Hepatocyte (in vitro differentiated cells): Measurements from ENCODE around the gene INPP4B. TPM values are rescaled to one million over a fixed set of nuclear protein-coding genes. Genes with fewer than 3 reads are reported as not detected.

ENCODE experiments used
- DNase-seq: peaks from one replicate; pipeline ENCODE4 v3.0.0-alpha.2; 2016; ENCODE audit warnings: low spot score
- H2AFZ ChIP-seq: fragments of 200-600 bp; sonication (generic); 2 replicates; pipeline ENCODE4 v1.6.0; 2016; ENCODE audit warnings: antibody characterized with exemption, mild to moderate bottlenecking
- H3K27ac ChIP-seq: fragments of 200-600 bp; sonication (generic); 2 replicates; pipeline ENCODE4 v1.5.1; 2016; ENCODE audit warnings: mild to moderate bottlenecking
- H3K27me3 ChIP-seq: fragments of 200-600 bp; sonication (generic); 2 replicates; pipeline ENCODE4 v1.6.1; 2016
- H3K36me3 ChIP-seq: fragments of 200-600 bp; sonication (generic); replicated peaks from 2 replicates; pipeline ENCODE4 v1.5.1; 2016; ENCODE audit warnings: low read depth; ENCODE audit not compliant: insufficient read depth
- H3K4me1 ChIP-seq: fragments of 200-600 bp; sonication (generic); 2 replicates; pipeline ENCODE4 v1.5.1; 2016; ENCODE audit warnings: mild to moderate bottlenecking, moderate library complexity; ENCODE audit not compliant: insufficient read depth
- H3K4me2 ChIP-seq: fragments of 200-600 bp; sonication (generic); 2 replicates; pipeline ENCODE4 v1.6.0; 2016
- H3K4me3 ChIP-seq: fragments of 200-600 bp; sonication (generic); 2 replicates; pipeline ENCODE4 v1.5.1; 2016; ENCODE audit warnings: mild to moderate bottlenecking
- H3K79me2 ChIP-seq: fragments of 200-600 bp; sonication (generic); 2 replicates; pipeline ENCODE4 v1.6.0; 2017; ENCODE audit warnings: mild to moderate bottlenecking
- H3K9me2 ChIP-seq: fragments of 200-600 bp; sonication (generic); replicated peaks from 2 replicates; pipeline ENCODE4 v1.6.0; 2017; ENCODE audit warnings: mild to moderate bottlenecking; ENCODE audit not compliant: insufficient read depth
- H3K9me3 ChIP-seq: fragments of 200-600 bp; sonication (generic); 2 replicates; pipeline ENCODE4 v1.5.1; 2016; ENCODE audit warnings: low read depth, mild to moderate bottlenecking
- H4K20me1 ChIP-seq: fragments of 200-600 bp; sonication (generic); 2 replicates; pipeline ENCODE4 v1.6.0; 2016; ENCODE audit warnings: mild to moderate bottlenecking; ENCODE audit not compliant: insufficient read depth, poor library complexity, severe bottlenecking
- CTCF ChIP-seq: fragments of 200-600 bp; sonication (generic); IDR thresholded peaks from 2 replicates; pipeline ENCODE4 v1.5.1; 2016; ENCODE audit warnings: antibody characterized with exemption, mild to moderate bottlenecking; ENCODE audit not compliant: poor library complexity
- EZH2 ChIP-seq: fragments of 200-600 bp; sonication (generic); IDR thresholded peaks from 2 replicates; pipeline ENCODE4 v1.6.1; 2016; ENCODE audit warnings: antibody characterized with exemption, mild to moderate bottlenecking, borderline replicate concordance
- EZH2phosphoT487 ChIP-seq: fragments of 200-600 bp; sonication (generic); IDR thresholded peaks from one replicate; pipeline ENCODE4 v1.6.1; 2018; ENCODE audit warnings: antibody characterized with exemption, mild to moderate bottlenecking, low read depth, moderate library complexity; ENCODE audit not compliant: unreplicated experiment, severe bottlenecking
- WGBS: methylation state at CpG from one replicate; pipeline ENCODE4 v1.1.6; 2016; ENCODE audit warnings: low lambda C conversion rate; ENCODE audit errors: missing lambda C conversion rate; 5-methylcytosine and 5-hydroxymethylcytosine counted together
- polyA plus RNA-seq: library from polyadenylated mRNA; unstranded; fragments of >200 nt; fragmentation: Nextera tagmentation; extraction: Ambion mirVana; gene quantifications from 2 replicates; pipeline ENCODE4 v1.2.1, GENCODE V29; 2016
- total RNA-seq: library from RNA; depleted of rRNA; stranded (reverse); fragments of >200 nt; gene quantifications from 2 replicates; pipeline ENCODE4 v1.2.3, GENCODE V29; 2014

The INPP4B gene
- total and polyA plus RNA-seq, 2 experiments from 2014 or later, result 4.2 to 7.1 TPM

- Histone ChIP-seq H3K4me3 (no peak overlapping the region), H3K27ac (no peak overlapping the region), H3K4me1 (no peaks in the 10 kb centered on the region), H3K79me2 (no peaks in the 10 kb centered on the region), H3K9me3 (no peaks in the 10 kb centered on the region), H2AFZ (no peak overlapping the region), H3K9me2 (no peaks in the 10 kb centered on the region), H3K36me3 (no peaks in the 10 kb centered on the region), H3K27me3 (no peaks in the 10 kb centered on the region), H4K20me1 (no peaks in the 10 kb centered on the region), H3K4me2 (no peak overlapping the region)
- no peak for DNase-seq
- TF ChIP-seq CTCF (no peak), EZH2phosphoT487 (no peak), EZH2 (no peak)
Measured at GRCh38 chr4:142169216-142169615, 676.9 kb downstream of the INPP4B start.

GRCh38 chr4:142168181-142168580 is 677.9 kb downstream of the INPP4B start:
- WGBS, result 83% methylated on average over 2 of the region's 2 CpGs
- Histone ChIP-seq H3K27ac (no peak overlapping the region), H4K20me1 (no peaks in the 10 kb centered on the region), H3K9me3 (no peaks in the 10 kb centered on the region), H3K9me2 (no peaks in the 10 kb centered on the region), H3K4me1 (no peaks in the 10 kb centered on the region), H2AFZ (no peak overlapping the region), H3K36me3 (no peaks in the 10 kb centered on the region), H3K4me2 (no peak overlapping the region), H3K4me3 (no peak overlapping the region), H3K79me2 (no peaks in the 10 kb centered on the region), H3K27me3 (no peaks in the 10 kb centered on the region)
- DNase-seq, result no peak
- TF ChIP-seq EZH2phosphoT487, result no peak
- TF ChIP-seq EZH2, result no peak
- no peak for TF ChIP-seq CTCF

GRCh38 chr4:142164767-142165500 is 681.2 kb downstream of the INPP4B start:
- Histone ChIP-seq H3K27ac (no peak overlapping the region), H3K9me3 (no peaks in the 10 kb centered on the region), H4K20me1 (no peaks in the 10 kb centered on the region), H3K4me1 (no peaks in the 10 kb centered on the region), H3K36me3 (no peaks in the 10 kb centered on the region), H3K4me2 (no peak overlapping the region), H3K79me2 (no peaks in the 10 kb centered on the region), H2AFZ (no peak overlapping the region), H3K9me2 (no peaks in the 10 kb centered on the region), H3K27me3 (no peaks in the 10 kb centered on the region), H3K4me3 (no peak overlapping the region)
- TF ChIP-seq EZH2phosphoT487, result no peak
- no peak for TF ChIP-seq EZH2
- no peak for TF ChIP-seq CTCF
- DNase-seq, result no peak
- 88% methylated on average over 4 of the region's 4 CpGs for WGBS

- 80% methylated on average over 3 of the region's 3 CpGs for WGBS
- no peak overlapping the region for H3K27ac ChIP-seq
- no peaks in the 10 kb centered on the region for H3K4me1 ChIP-seq
Measured at GRCh38 chr4:142161086-142161485, 685.0 kb downstream of the INPP4B start.

More at GRCh38 chr4:142161086-142161485, 685.0 kb downstream of the INPP4B start:
- TF ChIP-seq EZH2, result no peak
- no peak for TF ChIP-seq CTCF
- TF ChIP-seq EZH2phosphoT487, result no peak
- Histone ChIP-seq H3K9me2 (no peaks in the 10 kb centered on the region), H3K9me3 (no peaks in the 10 kb centered on the region), H3K36me3 (no peaks in the 10 kb centered on the region), H3K4me2 (no peak overlapping the region), H3K27me3 (no peaks in the 10 kb centered on the region), H3K79me2 (no peaks in the 10 kb centered on the region), H4K20me1 (no peaks in the 10 kb centered on the region), H3K4me3 (no peak overlapping the region), H2AFZ (no peak overlapping the region)
- DNase-seq, result no peak
